ENCODE data around the gene NUDT5. TPM values are rescaled to one million over a fixed set of nuclear protein-coding genes. Genes with fewer than 3 reads are reported as not detected.

NUDT5 gene
- total and polyA plus RNA-seq, 2 of the 13 experiments (the other 11 are each of a cell fraction or from before 2014, with no cell fraction given), result 79.6 to 134 TPM

DNA sequence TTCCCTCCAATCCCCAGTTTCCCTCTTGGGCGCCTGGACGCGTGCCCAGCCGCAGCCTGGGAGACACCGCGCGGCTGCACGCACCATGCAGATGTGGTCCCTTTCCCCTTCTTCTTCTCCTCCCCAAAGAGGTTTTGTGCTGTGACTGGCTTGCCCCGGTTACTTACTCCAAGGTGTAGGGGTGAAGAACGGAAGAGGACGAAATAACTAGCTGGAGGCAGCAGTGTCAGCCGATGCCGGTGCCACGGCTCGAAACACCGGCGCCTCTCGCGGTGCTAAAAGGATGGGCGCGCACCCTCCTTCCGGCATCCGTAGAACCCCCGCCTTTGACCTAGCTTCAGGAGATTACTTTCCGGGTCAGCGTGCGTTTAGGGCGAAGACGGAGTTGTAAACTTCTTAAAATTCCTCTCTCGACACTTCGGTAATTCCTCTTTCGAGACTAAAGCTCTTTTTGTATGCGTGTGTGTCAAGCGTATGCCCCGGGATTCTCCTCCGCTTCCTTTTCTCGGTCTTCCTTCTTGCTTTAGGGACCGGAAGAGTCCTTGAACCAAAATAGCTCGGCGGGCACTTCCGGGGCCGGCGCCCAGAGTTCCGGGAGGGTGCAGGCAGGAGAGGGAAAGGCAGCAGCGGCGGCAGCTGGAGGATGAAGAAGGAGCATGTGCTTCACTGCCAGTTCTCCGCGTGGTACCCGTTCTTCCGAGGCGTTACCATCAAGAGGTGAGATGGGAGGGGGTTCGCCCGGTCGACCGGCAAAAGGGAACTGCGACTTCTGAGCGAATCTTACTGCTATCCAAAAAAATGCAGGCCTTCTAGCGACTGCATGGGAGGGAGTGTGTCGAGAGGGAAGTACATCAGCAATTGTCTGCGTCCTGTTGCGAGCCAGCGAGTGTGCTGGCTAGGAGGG, at the start of gene NUDT5, which contains the start of gene CDC123 (continued):
- no peak for TF ChIP-seq FOXM1 (CRISPR knock-in tag; IDR thresholded peaks at IDR 0.05)
- peak in 1 of 2 experiments; percentile 13; a peak in 1 of 4 replicates for TF ChIP-seq ATF4 (CRISPR knock-in tag; IDR thresholded peaks at IDR 0.05)
- peak; percentile 94 for TF ChIP-seq ZBTB40 (IDR thresholded peaks at IDR 0.05)
- TF ChIP-seq ZBTB40 (CRISPR knock-in tag; IDR thresholded peaks at IDR 0.05), result peak; percentile 32
- peak; percentile 92 for TF ChIP-seq MYC (CRISPR knock-in tag; IDR thresholded peaks at IDR 0.05; ENCODE audit: borderline replicate concordance)
- TF ChIP-seq TIGD3 (CRISPR knock-in tag; IDR thresholded peaks at IDR 0.05; ENCODE audit: borderline replicate concordance), result no peak
- TF ChIP-seq, protein P1, sequence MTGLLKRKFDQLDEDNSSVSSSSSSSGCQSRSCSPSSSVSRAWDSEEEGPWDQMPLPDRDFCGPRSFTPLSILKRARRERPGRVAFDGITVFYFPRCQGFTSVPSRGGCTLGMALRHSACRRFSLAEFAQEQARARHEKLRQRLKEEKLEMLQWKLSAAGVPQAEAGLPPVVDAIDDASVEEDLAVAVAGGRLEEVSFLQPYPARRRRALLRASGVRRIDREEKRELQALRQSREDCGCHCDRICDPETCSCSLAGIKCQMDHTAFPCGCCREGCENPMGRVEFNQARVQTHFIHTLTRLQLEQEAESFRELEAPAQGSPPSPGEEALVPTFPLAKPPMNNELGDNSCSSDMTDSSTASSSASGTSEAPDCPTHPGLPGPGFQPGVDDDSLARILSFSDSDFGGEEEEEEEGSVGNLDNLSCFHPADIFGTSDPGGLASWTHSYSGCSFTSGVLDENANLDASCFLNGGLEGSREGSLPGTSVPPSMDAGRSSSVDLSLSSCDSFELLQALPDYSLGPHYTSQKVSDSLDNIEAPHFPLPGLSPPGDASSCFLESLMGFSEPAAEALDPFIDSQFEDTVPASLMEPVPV (CRISPR knock-in tag; IDR thresholded peaks at IDR 0.05), result peak; percentile 16; the same call in 1 of the 2 replicates
- TF ChIP-seq LBX2 (CRISPR knock-in tag; IDR thresholded peaks at IDR 0.05; ENCODE audit: borderline replicate concordance), result no peak
- peak; percentile 94 for TF ChIP-seq KMT2B (CRISPR knock-in tag; IDR thresholded peaks at IDR 0.05)
- no peak for TF ChIP-seq ZFP36L2 (CRISPR knock-in tag; IDR thresholded peaks at IDR 0.05)
- TF ChIP-seq SMARCC2 (IDR thresholded peaks at IDR 0.05), result no peak
- TF ChIP-seq, protein P2, sequence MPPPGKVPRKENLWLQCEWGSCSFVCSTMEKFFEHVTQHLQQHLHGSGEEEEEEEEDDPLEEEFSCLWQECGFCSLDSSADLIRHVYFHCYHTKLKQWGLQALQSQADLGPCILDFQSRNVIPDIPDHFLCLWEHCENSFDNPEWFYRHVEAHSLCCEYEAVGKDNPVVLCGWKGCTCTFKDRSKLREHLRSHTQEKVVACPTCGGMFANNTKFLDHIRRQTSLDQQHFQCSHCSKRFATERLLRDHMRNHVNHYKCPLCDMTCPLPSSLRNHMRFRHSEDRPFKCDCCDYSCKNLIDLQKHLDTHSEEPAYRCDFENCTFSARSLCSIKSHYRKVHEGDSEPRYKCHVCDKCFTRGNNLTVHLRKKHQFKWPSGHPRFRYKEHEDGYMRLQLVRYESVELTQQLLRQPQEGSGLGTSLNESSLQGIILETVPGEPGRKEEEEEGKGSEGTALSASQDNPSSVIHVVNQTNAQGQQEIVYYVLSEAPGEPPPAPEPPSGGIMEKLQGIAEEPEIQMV (CRISPR knock-in tag; IDR thresholded peaks at IDR 0.05; ENCODE audit: low read depth), result no peak

Measured in HepG2 (cell line).